ENCODE measurements around the gene PRKAB1.

The PRKAB1 gene

GRCh38 chr12:119664642-119665041 lies 3.3 kb upstream of the PRKAB1 start:
- no peak for DNase-seq

- no peak for DNase-seq
Measured at GRCh38 chr12:119665164-119665929, 2.6 kb upstream of the PRKAB1 start.

GRCh38 chr12:119666226-119666795 lies 1.6 kb upstream of the PRKAB1 start:
- DNase-seq, result no peak

GRCh38 chr12:119666900-119667576 lies 895 bp upstream of the PRKAB1 start:
- no peak for DNase-seq

- no peak for DNase-seq
Measured at GRCh38 chr12:119668324-119668841, 450 bp downstream of the PRKAB1 start.

GRCh38 chr12:119669744-119670472 lies 2.0 kb downstream of the PRKAB1 start:
- no peak for DNase-seq

GRCh38 chr12:119671070-119671469 lies 3.1 kb downstream of the PRKAB1 start:
- no peak for DNase-seq

- DNase-seq, result no peak
Measured at GRCh38 chr12:119672194-119672593, 4.3 kb downstream of the PRKAB1 start.

- DNase-seq, result no peak
Measured at GRCh38 chr12:119673634-119674033, 5.7 kb downstream of the PRKAB1 start.

GRCh38 chr12:119674560-119674959 lies 6.6 kb downstream of the PRKAB1 start:
- no peak for DNase-seq

- no peak for DNase-seq
Measured at GRCh38 chr12:119676022-119676421, 8.1 kb downstream of the PRKAB1 start.

- DNase-seq, result no peak
Measured at GRCh38 chr12:119676573-119676972, 8.6 kb downstream of the PRKAB1 start.

GRCh38 chr12:119678459-119678858 lies 10.5 kb downstream of the PRKAB1 start:
- DNase-seq, result no peak

GRCh38 chr12:119679081-119679480 lies 11.1 kb downstream of the PRKAB1 start:
- DNase-seq, result peak in 1 of 2 experiments; percentile 7

- no peak for DNase-seq
Measured at GRCh38 chr12:119679490-119679889, 11.6 kb downstream of the PRKAB1 start.

GRCh38 chr12:119681111-119681510 lies 13.2 kb downstream of the PRKAB1 start:
- no peak for DNase-seq

- DNase-seq, result no peak
Measured at GRCh38 chr12:119681728-119682638, 14.1 kb downstream of the PRKAB1 start.

- no peak for DNase-seq
Measured at GRCh38 chr12:119682639-119683252, 14.8 kb downstream of the PRKAB1 start.

- DNase-seq, result no peak
Measured at GRCh38 chr12:119683413-119683812, 15.5 kb downstream of the PRKAB1 start.

- DNase-seq, result no peak
Measured at GRCh38 chr12:119683816-119684215, 15.9 kb downstream of the PRKAB1 start.

GRCh38 chr12:119684711-119685369 lies 16.9 kb downstream of the PRKAB1 start:
- DNase-seq, result no peak
